GM12878 (cell line): ENCODE data around the gene RPS6KA4. TPM values are rescaled to one million over a fixed set of nuclear protein-coding genes. Genes with fewer than 3 reads are reported as not detected.

Source experiments
- ATAC-seq: fragments of 200-7000 bp; cut with Tn5 transposase; 3 replicates; pipeline ENCODE4 v1.9.1; 2020; ENCODE audit warnings: mild to moderate bottlenecking, moderate library complexity
- BruUV-seq: library from RNA; stranded (reverse); fragments of 400-500 nt; replicated peaks from 2 replicates; lab custom pipeline; 2021; lab: Mats Ljungman, UMichigan
- CTCF ChIA-PET: fragments of 300-600 bp; sonication (Branson Sonifier 250); formaldehyde crosslinking; extraction: SDS; loops from one replicate; lab custom pipeline; 2021; ENCODE audit warnings: inconsistent platforms; lab: Yijun Ruan, JAX
- POLR2A ChIA-PET: fragments of 350-600 bp; formaldehyde crosslinking; extraction: SDS; loops from one replicate; lab custom pipeline; 2021; ENCODE audit warnings: inconsistent platforms; lab: Charles Lee
- RAD21 ChIA-PET: fragments of 300-600 bp; sonication (Branson Sonifier 250); formaldehyde crosslinking; loops from one replicate; lab custom pipeline; 2023; ENCODE audit warnings: antibody characterized with exemption; ENCODE audit not compliant: unreplicated experiment; lab: Charles Lee
- SMC1A ChIA-PET: fragments of 300-600 bp; sonication (Branson Sonifier 250); formaldehyde crosslinking; loops from one replicate; lab custom pipeline; 2023; ENCODE audit not compliant: unreplicated experiment, uncharacterized antibody; lab: Charles Lee
- DNase-seq: peaks from one replicate; pipeline ENCODE4 v3.0.0-alpha.2; 2011; ENCODE audit warnings: low read depth, low spot score
- FAIRE-seq: peaks from 3 replicates; lab custom pipeline; 2011; peaks lifted over from hg19 to GRCh38; lab: Jason Lieb, UNC
- H2AFZ ChIP-seq: 2 replicates; pipeline ENCODE4 v1.6.0; 2011; ENCODE audit warnings: low read depth, low read length, control low read depth; ENCODE audit not compliant: control insufficient read depth
- H3K27ac ChIP-seq: 2 replicates; pipeline ENCODE4 v1.5.1; 2011; ENCODE audit warnings: control low read depth; ENCODE audit not compliant: control insufficient read depth, insufficient read depth
- H3K27me3 ChIP-seq, 2 experiments: replicated peaks in 1 of 2; 2 replicates each; pipeline versions ENCODE4 v1.6.0 to v1.6.1; 2011; ENCODE audit warnings: low read length in 1 of 2; ENCODE audit not compliant: control insufficient read depth in 2 of 2, insufficient read depth in 2 of 2
- H3K36me3 ChIP-seq, 2 experiments: 2 replicates each; pipeline ENCODE4 v1.5.1; 2011; ENCODE audit warnings: low read length in 1 of 2; ENCODE audit not compliant: control insufficient read depth in 2 of 2, insufficient read depth in 2 of 2
- H3K4me1 ChIP-seq: 2 replicates; pipeline ENCODE4 v1.6.1; 2011; ENCODE audit warnings: mild to moderate bottlenecking, low read length, moderate library complexity, mixed read lengths; ENCODE audit not compliant: control insufficient read depth, insufficient read depth
- H3K4me2 ChIP-seq: 2 replicates; pipeline ENCODE4 v1.6.0; 2011; ENCODE audit warnings: control low read depth; ENCODE audit not compliant: control insufficient read depth, insufficient read depth
- H3K4me3 ChIP-seq: fragments of 200-600 bp; sonication (generic); 2 replicates; pipeline ENCODE4 v1.5.1; 2016
- H3K79me2 ChIP-seq: 2 replicates; pipeline ENCODE4 v1.6.0; 2011; ENCODE audit warnings: low read length; ENCODE audit not compliant: control insufficient read depth, insufficient read depth
- H3K9ac ChIP-seq: 2 replicates; pipeline ENCODE4 v1.8.0; 2011; ENCODE audit warnings: low read length, control low read depth, mixed read lengths; ENCODE audit not compliant: control insufficient read depth, insufficient read depth
- H3K9me3 ChIP-seq: replicated peaks from 3 replicates; pipeline ENCODE4 v1.5.1; 2011; ENCODE audit warnings: mild to moderate bottlenecking, low read length; ENCODE audit not compliant: control insufficient read depth, insufficient read depth
- H4K20me1 ChIP-seq: 2 replicates; pipeline ENCODE4 v1.6.0; 2011; ENCODE audit not compliant: control insufficient read depth, insufficient read depth
- KDM1A ChIP-seq: fragments of 200-600 bp; sonication (generic); IDR thresholded peaks from 2 replicates; pipeline ENCODE4 v1.6.1; 2016; ENCODE audit warnings: borderline replicate concordance
- NBN ChIP-seq: fragments of 450-650 bp; IDR thresholded peaks from 2 replicates; pipeline ENCODE4 v1.6.1; 2016
- NR2C1 ChIP-seq: fragments of 450-650 bp; IDR thresholded peaks from 2 replicates; pipeline ENCODE4 v1.6.1; 2017; ENCODE audit warnings: antibody characterized with exemption, mild to moderate bottlenecking, moderate library complexity
- SMC3 ChIP-seq: IDR thresholded peaks from 2 replicates; pipeline ENCODE4 v1.6.1; 2011; ENCODE audit warnings: low read length, improper control_type of control experiment, borderline replicate concordance
- TCF3 ChIP-seq: IDR thresholded peaks from 2 replicates; pipeline ENCODE4 v1.6.1; 2012; ENCODE audit warnings: low read depth, mild to moderate bottlenecking, low read length, borderline replicate concordance; ENCODE audit not compliant: insufficient read depth
- ZZZ3 ChIP-seq: IDR thresholded peaks from 2 replicates; pipeline ENCODE4 v1.6.1; 2011; ENCODE audit warnings: low read depth; ENCODE audit not compliant: control insufficient read depth, insufficient read length
- WGBS: methylation state at CpG from one replicate; pipeline ENCODE4 v1.1.6; 2016; ENCODE audit warnings: low lambda C conversion rate; ENCODE audit not compliant: insufficient replicate concordance, insufficient coverage; ENCODE audit errors: missing lambda C conversion rate; 5-methylcytosine and 5-hydroxymethylcytosine counted together
- in situ Hi-C: fragments of 300-500 bp; cut with MboI; formaldehyde crosslinking; loops from 9 replicates; pipeline ENCODE4 v1.14.3; 2018; ENCODE audit warnings: mixed read lengths
- intact Hi-C: fragments of 100-400 bp; cut with micrococcal nuclease; formaldehyde crosslinking; loops from one replicate; pipeline ENCODE4 v1.14.2; 2022; ENCODE audit not compliant: unreplicated experiment
- polyA plus RNA-seq, 11 experiments: library from polyadenylated mRNA; depleted of rRNA in 4 of 11; unstranded in 6 of 11; stranded (reverse) in 5 of 11; fragments of >200 nt; fragmentation: Nextera tagmentation in 4 of 11; fragmentation: Illumina TruSeq in 1 of 11; extraction: Ambion mirVana in 4 of 11; extraction: Trizol in 1 of 11; gene quantifications; 1 replicate in 1 of 11; 2 replicates in 10 of 11; pipeline versions ENCODE4 v1.2.1 to v1.2.3, GENCODE V29; 2011 to 2016; ENCODE audit warnings: inconsistent platforms in 2 of 11, missing spikeins in 2 of 11, low read depth in 1 of 11
- total RNA-seq, 4 experiments: library from RNA; depleted of rRNA in 3 of 4; stranded (reverse); fragments of >200 nt in 3 of 4; fragmentation: Illumina TruSeq in 1 of 4; extraction: Trizol in 1 of 4; gene quantifications; 2 replicates each; pipeline versions ENCODE4 v1.2.1 to v1.2.3, GENCODE V29; 2013 to 2021
- TF ChIP-seq, protein P1 (sequence below): fragments of 450-650 bp; IDR thresholded peaks from 2 replicates; pipeline ENCODE4 v1.6.1; 2017; ENCODE audit warnings: antibody characterized with exemption, mild to moderate bottlenecking, moderate library complexity

The RPS6KA4 gene
- total and polyA plus RNA-seq, 10 of the 15 experiments (the other 5 are each of a cell fraction or from before 2014, with no cell fraction given), result 0.34 to 32.6 (median 11.3) TPM

- Histone ChIP-seq H3K4me1 (peaks cover 36% of the 10 kb centered on the region), H3K79me2 (peaks cover 21% of the 10 kb centered on the region), H3K27ac (peak overlapping the region; percentile 33; the same call in 1 of the 2 replicates), H3K4me3 (peak overlapping the region; percentile 69; the same call in 1 of the 2 replicates), H3K27me3 (no peaks in the 10 kb centered on the region), H3K9me3 (no peaks in the 10 kb centered on the region; the same call in 2 of the 3 replicates), H3K9ac (no peak overlapping the region; the same call in 1 of the 2 replicates), H3K36me3 (peaks cover 5 to 15% of the 10 kb centered on the region in 2 experiments; a peak in 3 of 4 replicates), H4K20me1 (no peaks in the 10 kb centered on the region), H3K4me2 (peak overlapping the region; percentile 96; the same call in 1 of the 2 replicates), H2AFZ (no peak overlapping the region)
- intact Hi-C loops, result no loop called here
- CTCF ChIA-PET, result interaction anchor here (0.9 to 3.4 kb wide), 4 partner anchors 15 to 327 kb away, joined by 3 to 24 read pairs (median 4); no protein-coding TSS in a partner anchor
- RAD21 ChIA-PET, result interaction anchor here (9.7 kb wide), 1 partner anchor 44 kb away, joined by 176 read pairs; the partner anchor contains the start of genes PRDX5 and TRMT112
- TF ChIP-seq NBN, result no peak
- no peak for TF ChIP-seq TCF3
- no peak for TF ChIP-seq NR2C1
- TF ChIP-seq SMC3, result no peak
- TF ChIP-seq KDM1A, result no peak
- TF ChIP-seq ZZZ3, result no peak
- TF ChIP-seq, protein P1, sequence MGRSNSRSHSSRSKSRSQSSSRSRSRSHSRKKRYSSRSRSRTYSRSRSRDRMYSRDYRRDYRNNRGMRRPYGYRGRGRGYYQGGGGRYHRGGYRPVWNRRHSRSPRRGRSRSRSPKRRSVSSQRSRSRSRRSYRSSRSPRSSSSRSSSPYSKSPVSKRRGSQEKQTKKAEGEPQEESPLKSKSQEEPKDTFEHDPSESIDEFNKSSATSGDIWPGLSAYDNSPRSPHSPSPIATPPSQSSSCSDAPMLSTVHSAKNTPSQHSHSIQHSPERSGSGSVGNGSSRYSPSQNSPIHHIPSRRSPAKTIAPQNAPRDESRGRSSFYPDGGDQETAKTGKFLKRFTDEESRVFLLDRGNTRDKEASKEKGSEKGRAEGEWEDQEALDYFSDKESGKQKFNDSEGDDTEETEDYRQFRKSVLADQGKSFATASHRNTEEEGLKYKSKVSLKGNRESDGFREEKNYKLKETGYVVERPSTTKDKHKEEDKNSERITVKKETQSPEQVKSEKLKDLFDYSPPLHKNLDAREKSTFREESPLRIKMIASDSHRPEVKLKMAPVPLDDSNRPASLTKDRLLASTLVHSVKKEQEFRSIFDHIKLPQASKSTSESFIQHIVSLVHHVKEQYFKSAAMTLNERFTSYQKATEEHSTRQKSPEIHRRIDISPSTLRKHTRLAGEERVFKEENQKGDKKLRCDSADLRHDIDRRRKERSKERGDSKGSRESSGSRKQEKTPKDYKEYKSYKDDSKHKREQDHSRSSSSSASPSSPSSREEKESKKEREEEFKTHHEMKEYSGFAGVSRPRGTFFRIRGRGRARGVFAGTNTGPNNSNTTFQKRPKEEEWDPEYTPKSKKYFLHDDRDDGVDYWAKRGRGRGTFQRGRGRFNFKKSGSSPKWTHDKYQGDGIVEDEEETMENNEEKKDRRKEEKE, result no peak
- in situ Hi-C loops, result no loop called here
- DNase-seq, result no peak
- POLR2A ChIA-PET, result no interaction called here
- ATAC-seq, result no peak
- SMC1A ChIA-PET, result no interaction called here
- no TSS peak for BruUV-seq
- no peak for FAIRE-seq
- WGBS, result 85% methylated on average over 17 of the region's 18 CpGs
Measured at GRCh38 chr11:64361659-64362058, 2.7 kb downstream of the RPS6KA4 start.
